NCI-H1092 treated with DMSO at 0.1 percent for 48 hours (cell line): ENCODE results near the gene CAMK1.

ENCODE experiments used
- DNase-seq: peaks from one replicate; lab custom pipeline; 2025; lab: John Stamatoyannopoulos, UW

The CAMK1 gene

GRCh38 chr3:9736831-9737230 lies 32.9 kb downstream of the CAMK1 start:
- no peak for DNase-seq

DNA sequence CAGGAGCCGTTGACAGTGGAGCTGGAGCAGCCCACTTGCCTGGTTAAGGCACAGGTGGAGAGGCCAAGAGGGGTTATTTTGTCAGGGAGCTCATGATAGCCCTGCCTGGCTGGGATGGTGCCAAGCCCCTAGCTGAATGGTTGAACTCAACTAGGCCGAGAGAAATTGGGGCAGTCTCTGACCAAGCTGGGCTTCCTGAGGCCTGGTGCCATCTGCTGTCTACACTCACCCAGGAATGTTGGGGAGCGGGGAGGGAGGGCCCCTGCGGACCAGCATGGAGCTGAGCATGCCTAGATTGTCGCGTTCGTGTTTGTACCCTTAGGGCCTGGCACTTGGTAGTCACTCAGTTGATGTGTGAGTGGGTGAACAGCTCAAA lies 37.0 kb downstream of the CAMK1 start:
- DNase-seq, result no peak

DNA sequence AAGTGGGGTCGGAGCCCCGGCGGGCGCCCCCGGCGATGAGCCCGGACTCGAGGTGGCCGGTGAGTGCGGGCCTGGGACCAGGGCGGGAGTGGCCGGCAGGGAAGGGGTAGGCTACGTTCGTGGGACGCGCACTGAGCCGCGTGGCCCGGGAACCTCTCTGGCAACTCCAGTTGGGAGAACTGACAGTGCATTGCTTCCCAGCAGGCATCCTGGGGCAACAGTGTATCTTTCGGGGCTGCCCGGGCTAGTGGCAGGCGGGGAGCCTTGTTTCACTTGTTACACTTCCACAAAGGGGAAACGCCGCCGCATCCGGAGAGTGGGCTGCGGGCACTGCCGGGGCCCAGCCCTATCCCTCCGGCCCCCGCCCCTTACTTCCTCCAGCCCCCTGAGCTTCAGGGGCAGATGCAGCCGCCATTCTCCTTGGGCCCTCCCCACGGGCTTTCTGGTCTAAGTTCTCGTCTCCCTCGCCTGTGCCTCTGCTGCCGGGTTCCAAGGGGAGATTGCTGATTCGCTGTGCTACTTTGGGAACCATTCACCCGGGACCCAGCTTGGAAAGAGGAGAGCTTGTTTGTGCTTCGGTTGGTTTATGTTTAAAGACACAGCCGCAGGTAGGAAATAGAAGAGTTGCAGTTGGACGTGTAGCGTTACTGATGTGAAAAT lies 37.5 kb downstream of the CAMK1 start:
- DNase-seq, result no peak

DNA sequence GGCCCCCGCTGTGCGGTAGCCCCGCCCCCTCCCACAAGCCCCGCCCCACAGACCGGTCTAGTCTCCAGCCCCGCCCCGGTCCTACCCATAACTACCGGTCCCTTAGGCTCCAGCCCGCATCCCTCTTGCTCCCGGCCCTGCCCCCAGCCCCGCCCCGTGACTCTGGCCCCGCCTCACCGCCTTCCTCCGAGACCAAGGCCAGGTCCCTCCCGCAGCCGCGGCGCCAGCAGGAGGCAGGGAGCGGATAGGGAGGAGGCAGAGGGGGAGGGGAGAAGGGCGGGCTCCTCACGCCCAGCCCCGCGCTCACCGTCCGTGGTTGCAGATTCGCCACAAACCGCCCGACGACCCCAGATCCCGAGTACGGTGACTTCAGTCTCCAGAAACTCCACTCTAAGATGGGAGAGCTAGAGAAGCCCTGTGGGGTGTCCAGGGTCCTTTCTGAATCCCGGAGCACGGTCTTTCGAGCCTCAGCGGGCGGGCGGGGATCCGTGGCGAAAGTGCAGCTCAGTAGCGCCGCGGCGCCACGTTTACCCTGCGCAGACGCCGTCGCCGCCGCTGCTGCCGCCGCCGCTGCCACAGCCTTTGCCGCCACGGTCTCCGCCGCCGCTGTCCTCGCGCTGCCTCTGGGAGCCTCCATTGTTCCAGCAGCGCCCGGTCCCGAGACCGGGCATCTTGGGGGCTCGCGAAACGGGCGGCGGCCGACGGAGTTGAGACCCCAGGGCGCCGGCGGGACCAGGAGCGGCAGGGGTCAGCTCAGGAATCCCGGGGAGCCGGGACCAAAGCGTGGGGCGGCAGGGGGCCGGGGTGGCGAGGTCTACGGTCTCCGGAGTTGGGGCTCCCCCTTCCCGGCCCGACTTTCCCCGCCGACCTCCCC lies 38.3 kb downstream of the CAMK1 start, which contains the start of gene BRPF1:
Gene BRPF1 (plus strand): TSS at position 530 of the 874 bp plus-strand sequence. CDS start 2,406 bp downstream, outside the sequence.
- DNase-seq, result peak; percentile 93

DNA sequence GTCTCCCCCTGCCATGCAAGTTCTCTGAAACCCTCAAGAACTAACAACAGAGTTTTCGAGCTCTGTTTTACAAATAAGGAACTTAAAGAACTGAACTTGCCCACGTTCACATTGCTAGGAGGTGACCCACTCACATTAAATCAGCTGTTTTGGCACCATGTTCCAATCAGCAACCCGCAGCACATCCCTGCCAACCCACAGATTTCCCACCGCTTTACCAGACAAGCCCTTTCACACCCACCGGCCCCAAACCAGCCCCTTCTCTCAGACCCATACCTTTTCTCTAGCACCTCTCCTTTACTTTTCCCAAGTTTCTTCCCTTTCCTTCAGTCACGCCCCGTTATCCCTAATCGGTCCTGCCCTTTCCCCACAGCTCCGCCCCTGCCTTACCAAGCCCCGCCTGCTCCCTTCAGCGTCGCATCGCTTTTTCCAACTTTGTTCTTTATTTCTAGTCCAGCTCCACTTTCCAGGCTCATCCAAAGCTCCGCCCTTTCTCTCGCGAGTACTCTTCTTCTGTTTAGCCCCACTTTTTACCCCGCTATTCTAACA lies 39.0 kb downstream of the CAMK1 start:
- DNase-seq, result no peak

DNA sequence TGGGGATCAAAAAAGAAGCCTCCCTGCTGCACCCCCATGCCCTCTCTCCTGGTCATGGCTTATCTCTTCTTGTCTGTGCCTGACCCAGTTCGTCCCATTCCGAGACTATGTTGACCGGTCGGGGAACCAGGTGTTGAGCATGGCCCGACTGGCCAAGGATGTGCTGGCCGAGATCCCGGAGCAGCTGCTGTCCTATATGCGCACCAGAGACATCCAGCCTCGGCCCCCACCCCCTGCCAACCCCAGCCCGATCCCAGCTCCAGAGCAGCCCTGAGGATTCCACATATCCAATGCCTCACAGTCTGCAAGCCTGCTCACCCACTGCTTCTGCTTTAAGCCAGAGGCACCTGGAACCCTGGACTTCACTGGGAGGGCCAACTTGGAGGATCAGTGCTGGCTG lies 40.3 kb downstream of the CAMK1 start:
- no peak for DNase-seq

DNA sequence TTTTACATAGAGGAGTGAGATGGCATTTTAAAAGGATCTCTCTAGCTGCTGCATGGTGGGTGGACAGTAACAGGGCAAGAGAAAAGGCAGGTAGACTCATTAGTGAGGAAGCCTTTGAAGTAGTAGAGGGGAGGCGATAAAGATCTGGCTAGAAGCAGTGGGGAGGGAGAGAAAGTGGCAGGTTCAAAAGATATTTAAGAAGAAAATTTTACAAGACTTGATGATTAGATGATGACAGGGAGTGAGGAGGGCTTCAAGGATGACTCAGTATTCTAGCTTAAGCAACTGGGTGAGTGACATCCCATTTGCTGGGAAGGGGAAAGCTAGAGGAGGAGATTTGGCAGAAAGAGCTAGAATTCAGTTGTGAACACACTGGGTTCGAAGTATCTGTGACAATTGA lies 42.0 kb downstream of the CAMK1 start:
- no peak for DNase-seq

DNA sequence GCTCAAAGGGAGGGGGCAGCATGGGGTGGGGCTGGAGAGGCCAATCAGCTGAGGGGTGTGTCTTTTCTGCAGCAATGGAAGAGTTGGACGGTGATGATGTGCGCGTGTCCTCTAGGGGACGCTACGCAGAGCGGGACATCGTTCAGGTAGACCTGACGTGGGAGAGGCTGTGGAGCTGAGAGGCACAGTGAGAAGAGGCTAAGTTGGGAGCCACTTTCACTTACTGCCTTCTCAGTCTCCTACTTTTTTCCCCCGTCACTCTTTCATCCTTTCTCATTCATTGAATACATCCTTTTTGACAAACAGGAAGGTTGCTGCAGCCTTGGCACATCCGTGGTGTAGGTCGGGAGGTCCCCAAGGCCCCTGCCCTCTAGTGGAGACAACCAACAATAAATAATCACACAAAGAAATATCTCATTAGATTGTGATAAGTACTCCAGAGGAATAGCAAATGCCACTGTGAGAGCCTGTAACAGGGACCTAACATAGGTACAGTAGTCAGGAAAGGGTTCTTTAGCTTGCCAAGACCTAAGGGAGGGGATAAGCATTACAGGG lies 42.6 kb downstream of the CAMK1 start:
- DNase-seq, result no peak

DNA sequence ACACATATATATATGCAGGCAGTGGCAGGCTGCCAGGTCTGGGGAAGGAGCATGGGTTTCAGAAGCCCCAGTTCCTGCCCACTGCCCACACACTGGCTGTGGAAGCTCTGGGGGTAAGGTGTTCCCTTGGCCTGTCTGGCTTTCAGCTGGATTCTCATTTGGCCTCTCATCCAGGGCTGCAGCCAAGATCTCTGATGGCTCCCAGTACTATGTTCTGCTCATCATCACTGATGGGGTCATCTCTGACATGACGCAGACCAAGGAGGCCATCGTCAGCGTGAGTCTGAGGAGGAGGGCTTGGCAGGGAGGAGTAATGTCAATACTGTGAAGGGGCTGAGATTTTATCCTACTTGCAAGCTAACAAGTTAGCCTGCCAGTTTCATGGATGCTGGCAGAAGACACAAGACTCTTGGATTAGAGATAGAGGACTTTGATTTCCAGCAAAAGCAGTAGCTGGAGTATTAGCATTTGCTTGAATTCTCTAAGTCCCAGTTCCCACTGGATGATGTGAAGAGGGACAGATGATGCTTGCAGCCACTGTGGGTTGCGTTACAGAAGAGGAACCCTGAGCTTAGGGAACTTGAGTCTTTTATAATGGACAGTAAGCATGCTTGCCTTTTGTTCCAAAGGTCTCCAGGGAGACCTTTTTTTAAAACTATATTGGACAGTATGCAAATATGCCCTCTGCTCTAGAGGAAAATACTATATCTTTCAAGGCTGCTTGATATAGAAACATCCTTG lies 43.8 kb downstream of the CAMK1 start:
- no peak for DNase-seq

GRCh38 chr3:9721700-9722060 lies 48.1 kb downstream of the CAMK1 start:
- DNase-seq, result no peak

- DNase-seq, result no peak
Observed at GRCh38 chr3:9721015-9721699, 48.6 kb downstream of the CAMK1 start.

DNA sequence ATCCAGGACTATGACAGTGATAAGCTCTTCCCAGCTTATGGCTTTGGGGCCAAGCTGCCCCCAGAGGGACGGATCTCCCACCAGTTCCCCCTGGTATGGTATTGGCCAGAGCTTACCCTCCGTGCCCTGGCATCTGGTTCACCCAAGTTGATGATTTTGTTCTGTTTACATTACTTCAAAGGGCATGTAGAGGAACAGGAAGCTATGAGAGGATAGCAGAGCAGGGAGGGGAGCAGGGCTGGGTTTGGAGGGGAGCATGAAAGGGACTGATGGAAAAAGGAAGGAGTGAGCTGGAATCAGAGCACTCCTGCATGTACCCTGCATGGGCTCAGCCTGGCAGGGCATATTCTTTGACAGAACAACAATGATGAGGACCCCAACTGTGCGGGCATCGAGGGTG lies 51.6 kb downstream of the CAMK1 start:
- no peak for DNase-seq

- no peak for DNase-seq
Observed at GRCh38 chr3:9717563-9717962, 52.2 kb downstream of the CAMK1 start.

DNA sequence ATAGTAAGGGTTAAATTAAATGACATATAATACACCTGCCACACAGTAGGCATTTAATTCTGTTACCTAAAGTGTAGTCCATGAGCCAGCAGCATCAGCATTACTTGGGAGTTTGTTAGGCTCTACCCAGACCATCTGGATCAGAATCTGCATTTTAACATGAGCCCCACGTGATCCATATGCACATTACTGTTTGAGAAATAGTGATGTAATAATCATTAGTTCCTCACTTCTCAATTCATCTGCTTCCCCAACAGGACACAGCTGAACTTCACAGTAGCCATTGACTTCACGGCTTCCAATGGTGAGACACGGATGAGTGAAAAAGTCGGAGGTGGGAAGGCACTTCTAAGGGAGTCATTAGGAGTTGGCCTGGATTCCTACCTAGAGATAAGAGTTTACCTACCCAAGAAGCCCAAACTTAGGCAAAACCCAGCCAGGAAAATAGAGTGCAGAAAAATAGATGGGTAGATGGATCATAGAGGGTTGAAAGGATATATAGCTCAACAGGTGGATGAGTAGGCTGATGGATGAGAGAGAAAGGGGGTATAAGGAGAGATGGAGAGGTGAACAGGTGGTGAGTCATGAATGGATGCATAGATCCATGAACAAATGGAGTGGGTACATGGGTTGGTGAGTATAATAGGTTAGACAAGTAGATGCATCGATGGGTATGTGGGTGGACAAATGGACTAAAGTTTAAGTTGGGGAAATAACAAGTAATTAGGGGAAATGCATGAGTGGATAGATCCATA lies 52.8 kb downstream of the CAMK1 start:
- no peak for DNase-seq

GRCh38 chr3:9715764-9716437 lies 53.8 kb downstream of the CAMK1 start:
- no peak for DNase-seq

DNA sequence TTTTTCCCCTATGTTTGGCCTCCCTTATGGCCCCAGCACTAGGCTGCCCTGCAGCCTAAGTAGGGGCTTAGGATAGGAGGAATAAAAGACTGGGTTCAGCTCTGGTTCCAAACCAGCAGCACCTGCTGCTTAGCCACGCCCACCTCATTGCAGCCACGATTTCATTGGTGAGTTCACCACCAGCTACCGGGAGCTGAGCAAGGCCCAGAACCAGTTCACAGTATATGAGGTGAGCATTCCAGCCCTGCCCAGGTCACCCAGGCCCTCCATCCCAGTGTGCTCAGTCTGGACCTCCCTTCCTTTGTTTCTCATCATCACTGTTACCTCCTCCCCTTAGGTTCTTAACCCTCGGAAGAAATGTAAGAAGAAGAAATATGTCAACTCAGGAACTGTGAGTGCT lies 54.6 kb downstream of the CAMK1 start:
- no peak for DNase-seq

GRCh38 chr3:9713142-9713541 lies 56.6 kb downstream of the CAMK1 start:
- DNase-seq, result no peak

DNA sequence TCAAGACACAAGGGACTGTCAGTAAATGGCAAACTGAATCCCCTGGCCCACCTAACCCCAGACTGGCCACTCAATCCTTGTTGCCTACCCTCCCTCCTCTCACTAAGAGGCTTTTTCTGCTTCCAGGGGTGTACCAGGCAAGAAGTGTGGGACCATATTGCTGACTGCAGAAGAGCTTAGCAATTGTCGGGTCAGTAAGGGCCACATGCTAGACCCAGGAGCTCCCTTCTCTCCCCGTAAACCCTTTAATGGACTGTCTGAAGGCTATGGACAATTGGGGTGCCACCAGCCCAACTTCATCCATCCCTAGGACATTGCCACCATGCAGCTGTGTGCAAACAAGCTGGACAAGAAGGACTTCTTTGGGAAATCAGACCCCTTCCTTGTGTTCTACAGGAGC lies 57.3 kb downstream of the CAMK1 start:
- DNase-seq, result no peak

DNA sequence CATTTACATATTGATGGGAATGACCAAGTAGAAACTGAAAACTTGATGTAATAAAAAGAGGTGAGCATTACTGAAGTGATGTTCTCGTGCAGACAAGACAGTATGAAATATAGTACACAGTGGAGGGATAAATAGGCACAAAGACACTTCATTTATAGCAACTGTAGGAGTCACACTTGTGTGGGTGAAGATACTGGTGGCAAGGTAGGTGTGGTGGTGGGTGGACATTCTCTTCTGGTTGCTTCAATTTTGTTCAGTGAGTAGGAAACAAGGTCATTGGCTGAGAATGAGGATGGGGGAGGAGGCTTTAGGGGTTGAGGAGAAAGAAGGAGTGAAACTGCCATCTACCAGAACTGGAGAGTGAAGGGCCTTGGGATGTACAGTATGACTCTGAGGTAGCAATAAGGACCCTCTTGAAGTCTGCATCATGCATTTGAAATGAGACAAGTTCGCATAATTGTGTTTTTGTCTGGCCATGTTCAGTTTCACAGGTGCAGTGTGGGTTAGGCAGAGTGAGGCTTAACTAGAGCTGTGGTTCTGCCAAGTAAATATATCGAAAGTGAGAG lies 59.5 kb downstream of the CAMK1 start:
- no peak for DNase-seq
